ENCODE results near the gene EXOG. TPM values are rescaled to one million over a fixed set of nuclear protein-coding genes. Genes with fewer than 3 reads are reported as not detected.

Gene EXOG
- total and polyA plus RNA-seq, 2 donors (not counting 3 experiments of a cell fraction or from before 2014, with no cell fraction given) = 10.8 to 21.9 TPM

GRCh38 chr3:38454884-38455638, 41.1 kb upstream of the EXOG start:
- peak overlapping the region; percentile 65 for H2AFZ ChIP-seq (ENCODE audit: low read depth, low read length)
- no peaks in the 10 kb centered on the region for H3K36me3 ChIP-seq (ENCODE audit: control insufficient read depth in 2 of 2, extremely low read depth in 1 of 2, insufficient read depth in 2 of 2, low read length in 2 of 2)
- DNase-seq (ENCODE audit: low read depth, low spot score) (peak; percentile 50), FAIRE-seq (peak; percentile 75)
- peak overlapping the region; percentile 36 to 85 (median 68) for H3K4me3 ChIP-seq (replicated peaks in 1 of 3; ENCODE audit: insufficient read depth in 1 of 3, low read depth in 1 of 3, low read length in 3 of 3)
- H3K79me2 ChIP-seq (ENCODE audit: control insufficient read depth, insufficient read depth, low read length) = peaks cover 5% of the 10 kb centered on the region
- no peaks in the 10 kb centered on the region for H3K9me3 ChIP-seq (replicated peaks; ENCODE audit: control insufficient read depth, insufficient read depth, low read length)
- no peaks in the 10 kb centered on the region for H3K27me3 ChIP-seq (ENCODE audit: control insufficient read depth in 2 of 2, insufficient read depth in 2 of 2, low read length in 2 of 2)
- ChIA-PET POLR2A (no interaction called here), CTCF (interaction anchor here (1.2 to 2.2 kb wide), 2 partner anchors 41 to 108 kb away, joined by 4 to 16 read pairs; partner anchors contain the start of genes EXOG and XYLB)
- H4K20me1 ChIP-seq (replicated peaks; ENCODE audit: control insufficient read depth, extremely low read depth, insufficient read depth, low read length) = peaks cover 2% of the 10 kb centered on the region
- H3K4me2 ChIP-seq (ENCODE audit: insufficient read depth, low read length) = peak overlapping the region; percentile 81
- dilution Hi-C loops (cut with MboI; ENCODE audit: extremely low pct_ligation_motif_present, low sequenced_read_pairs) (no loop called here), intact Hi-C loops (cut with micrococcal nuclease) (loop anchor here (1.0 kb wide), 3 partner anchors 24 to 318 kb away; partner anchors contain the start of genes ACAA1 and XYLB)
- H3K27ac ChIP-seq (ENCODE audit: insufficient read depth, low read depth, low read length) = no peak overlapping the region
- H3K4me1 ChIP-seq (ENCODE audit: control insufficient read depth, extremely low read depth, insufficient read depth, low read length) = no peaks in the 10 kb centered on the region
- H3K9ac ChIP-seq (replicated peaks; ENCODE audit: extremely low read depth, insufficient read depth, low read length) = no peak overlapping the region
- TF ChIP-seq POLR2AphosphoS5 (IDR thresholded peaks at IDR 0.05; ENCODE audit: insufficient read depth, low read depth, low read length) (peak; percentile 21), GATA2 (IDR thresholded peaks at IDR 0.05; ENCODE audit: insufficient read depth, insufficient read length, low read depth, low read length) (no peak), CTCF (IDR thresholded peaks at IDR 0.05; ENCODE audit: extremely low read depth in 1 of 2, insufficient read depth in 1 of 2, low read depth in 1 of 2, low read length in 2 of 2) (no peak), FOS (IDR thresholded peaks at IDR 0.05; ENCODE audit: borderline replicate concordance, insufficient read depth, low read length) (no peak), MAX (IDR thresholded peaks at IDR 0.05; ENCODE audit: insufficient read depth, insufficient read length) (peak; percentile 53), MYC (IDR thresholded peaks at IDR 0.05; ENCODE audit: low read depth, low read length) (no peak), EZH2 (IDR thresholded peaks at IDR 0.05; ENCODE audit: borderline replicate concordance, low read depth, low read length, severe bottlenecking) (no peak)
- no peaks in the 10 kb centered on the region for H3K9me1 ChIP-seq (replicated peaks; ENCODE audit: control insufficient read depth, extremely low read depth, insufficient read depth, low read length)
- BruUV-seq (replicated peaks) = no TSS peak
